PC-3 (cell line): ENCODE results near the gene RAI14.

Experiments
- EZH2 ChIP-seq: fragments of 300-600 bp; sonication (generic); IDR thresholded peaks from one replicate; pipeline ENCODE4 v1.6.1; 2017; ENCODE audit warnings: antibody characterized with exemption, mild to moderate bottlenecking, low read length; ENCODE audit not compliant: unreplicated experiment
- EZH2phosphoT487 ChIP-seq: fragments of 300-600 bp; sonication (generic); IDR thresholded peaks from 2 replicates; pipeline ENCODE4 v1.6.1; 2018; ENCODE audit warnings: mild to moderate bottlenecking, antibody characterized with exemption, low read length, borderline replicate concordance
- TF ChIP-seq, protein P1 (sequence below): fragments of 300-600 bp; sonication (generic); conservative IDR thresholded peaks from 2 replicates; pipeline ENCODE4 v1.5.1; 2017; ENCODE audit warnings: antibody characterized with exemption, low read depth, mild to moderate bottlenecking, low read length

DNA sequence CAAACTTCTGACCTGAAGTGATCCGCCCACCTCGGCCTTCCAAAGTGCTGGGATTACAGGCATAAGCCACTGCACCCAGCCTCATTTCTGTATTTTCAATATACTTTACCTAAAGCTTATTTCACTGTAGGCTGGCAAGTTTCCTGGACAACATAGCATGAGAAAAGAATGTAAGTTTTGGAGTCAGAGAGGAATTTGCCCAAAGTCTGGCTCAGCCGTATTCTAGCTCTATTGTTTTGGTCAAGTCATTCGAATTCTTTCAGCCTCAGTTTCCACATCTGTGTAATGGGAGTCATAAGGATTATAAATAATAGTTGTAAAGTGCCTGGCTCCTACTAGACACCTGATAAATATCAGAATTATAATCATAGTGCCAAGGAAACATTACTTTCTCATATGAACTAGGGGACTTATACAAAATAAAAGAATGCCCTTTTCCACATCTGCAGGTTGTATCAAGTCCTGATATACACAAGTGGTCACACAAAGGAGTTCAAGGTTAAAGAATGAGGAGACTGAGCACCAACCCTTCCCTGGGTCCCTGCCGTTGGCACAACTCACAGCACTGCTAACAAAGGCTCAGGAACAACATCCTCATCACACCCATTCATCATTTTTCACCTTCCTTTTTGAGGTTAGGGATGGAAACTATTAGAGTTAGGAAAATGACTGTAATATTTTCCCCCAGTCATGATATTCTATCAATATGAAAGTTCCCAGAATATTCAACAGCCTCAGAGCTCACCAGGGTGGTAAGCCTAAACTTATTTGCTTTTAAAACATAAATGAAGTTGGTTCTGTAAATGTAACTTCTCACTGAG is 34.6 kb upstream of the RAI14 start:
- TF ChIP-seq, protein P1, sequence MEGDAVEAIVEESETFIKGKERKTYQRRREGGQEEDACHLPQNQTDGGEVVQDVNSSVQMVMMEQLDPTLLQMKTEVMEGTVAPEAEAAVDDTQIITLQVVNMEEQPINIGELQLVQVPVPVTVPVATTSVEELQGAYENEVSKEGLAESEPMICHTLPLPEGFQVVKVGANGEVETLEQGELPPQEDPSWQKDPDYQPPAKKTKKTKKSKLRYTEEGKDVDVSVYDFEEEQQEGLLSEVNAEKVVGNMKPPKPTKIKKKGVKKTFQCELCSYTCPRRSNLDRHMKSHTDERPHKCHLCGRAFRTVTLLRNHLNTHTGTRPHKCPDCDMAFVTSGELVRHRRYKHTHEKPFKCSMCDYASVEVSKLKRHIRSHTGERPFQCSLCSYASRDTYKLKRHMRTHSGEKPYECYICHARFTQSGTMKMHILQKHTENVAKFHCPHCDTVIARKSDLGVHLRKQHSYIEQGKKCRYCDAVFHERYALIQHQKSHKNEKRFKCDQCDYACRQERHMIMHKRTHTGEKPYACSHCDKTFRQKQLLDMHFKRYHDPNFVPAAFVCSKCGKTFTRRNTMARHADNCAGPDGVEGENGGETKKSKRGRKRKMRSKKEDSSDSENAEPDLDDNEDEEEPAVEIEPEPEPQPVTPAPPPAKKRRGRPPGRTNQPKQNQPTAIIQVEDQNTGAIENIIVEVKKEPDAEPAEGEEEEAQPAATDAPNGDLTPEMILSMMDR, result no peak
- TF ChIP-seq EZH2phosphoT487 (no peak), EZH2 (no peak)
